ENCODE data around the gene CENPP. TPM values are rescaled to one million over a fixed set of nuclear protein-coding genes. Genes with fewer than 3 reads are reported as not detected.
"Not testable (repeated sequence)": the region's sequence is repeated elsewhere in the genome, so short reads cannot be mapped to it uniquely, and the experiment has no call there.

Gene CENPP
- total RNA-seq, 1 donor from 2014 or later, result 5.7 TPM

DNA sequence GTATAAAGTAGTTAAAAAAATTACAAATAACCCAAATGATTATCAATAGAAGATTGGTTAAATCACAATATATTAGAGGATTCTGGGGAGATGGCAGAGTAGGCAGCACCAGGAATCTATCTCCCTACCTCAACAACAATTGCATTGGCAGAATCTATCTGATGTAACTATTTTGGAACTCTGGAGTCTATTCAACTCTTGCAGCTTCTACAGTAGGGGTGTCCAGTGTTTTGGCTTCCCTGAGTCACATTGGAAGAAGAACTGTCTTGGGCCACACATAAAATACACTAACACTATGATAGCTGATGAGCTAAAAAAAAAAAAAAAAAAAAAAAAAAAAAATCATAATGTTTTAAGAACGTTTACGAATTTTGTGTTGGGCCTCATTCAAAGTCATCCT lies 239.2 kb downstream of the CENPP start:
- FAIRE-seq, result no peak
- no peak for DNase-seq (ENCODE audit: low spot score in 2 of 2)

DNA sequence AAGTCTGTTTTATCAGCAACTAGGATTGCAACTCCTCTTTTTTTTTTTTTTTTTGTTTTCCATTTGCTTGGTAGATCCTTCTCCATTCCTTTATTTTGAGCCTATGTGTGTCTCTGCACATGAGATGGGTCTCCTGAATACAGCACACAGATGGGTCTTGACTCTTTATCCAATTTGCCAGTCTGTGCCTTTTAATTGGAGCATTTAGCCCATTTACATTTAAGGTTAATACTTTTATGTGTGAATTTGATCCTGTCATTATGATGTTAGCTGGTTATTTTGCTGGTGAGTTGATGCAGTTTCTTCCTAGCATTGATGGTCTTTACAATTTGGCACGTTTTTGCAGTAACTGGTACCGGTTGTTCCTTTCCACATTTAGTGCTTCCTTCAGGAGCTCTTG lies 246.1 kb downstream of the CENPP start:
- FAIRE-seq; DNase-seq (ENCODE audit: low spot score in 2 of 2): not testable (repeated sequence)

DNA sequence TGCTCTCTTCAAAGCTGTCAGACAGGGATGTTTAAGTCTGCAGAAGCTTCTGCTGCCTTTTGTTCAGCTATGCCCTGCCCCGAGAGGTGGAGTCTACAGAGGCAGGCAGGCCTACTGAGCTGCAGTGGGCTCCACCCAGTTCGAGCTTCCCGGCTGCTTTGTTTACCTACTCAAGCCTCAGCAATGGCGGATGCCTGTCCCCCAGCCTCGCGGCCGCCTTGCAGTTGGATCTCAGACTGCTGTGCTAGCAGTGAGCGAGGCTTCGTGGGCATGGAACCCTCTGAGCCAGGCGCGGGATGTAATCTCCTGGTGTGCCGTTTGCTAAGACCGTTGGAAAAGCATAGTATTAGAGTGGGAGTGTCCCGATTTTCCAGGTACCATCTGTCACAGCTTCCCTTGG lies 247.9 kb downstream of the CENPP start:
- not testable (repeated sequence) for DNase-seq (ENCODE audit: low spot score in 2 of 2); FAIRE-seq

GRCh38 chr9:92576175-92576574 lies 250.4 kb downstream of the CENPP start:
- no peak for FAIRE-seq
- DNase-seq (ENCODE audit: low spot score in 2 of 2), result no peak

DNA sequence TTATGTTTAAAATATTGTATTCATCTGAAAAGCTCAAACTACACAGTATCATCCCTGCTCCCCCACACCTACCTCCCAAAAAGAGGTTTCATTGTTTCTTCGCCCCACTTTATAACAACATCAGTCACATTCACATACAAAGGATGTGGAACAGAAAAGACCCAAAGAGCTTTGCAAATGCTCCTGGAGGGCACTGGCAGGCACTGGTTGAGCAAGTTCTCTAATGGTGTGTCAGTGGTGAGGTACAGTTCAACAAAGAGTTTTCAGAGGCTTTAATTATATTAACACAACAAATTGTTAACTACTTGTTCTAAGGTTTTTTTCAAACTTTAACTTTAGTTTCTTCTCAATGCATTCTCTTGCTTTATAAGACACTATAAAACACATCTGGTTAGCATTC lies 264.2 kb downstream of the CENPP start:
- FAIRE-seq (no peak), DNase-seq (ENCODE audit: low spot score in 2 of 2) (no peak)

GRCh38 chr9:92590377-92590776 lies 264.6 kb downstream of the CENPP start:
- DNase-seq (ENCODE audit: low spot score in 2 of 2) (no peak), FAIRE-seq (no peak)

- FAIRE-seq (no peak), DNase-seq (ENCODE audit: low spot score in 2 of 2) (no peak)
Measured at GRCh38 chr9:92592537-92592936, 266.8 kb downstream of the CENPP start.

DNA sequence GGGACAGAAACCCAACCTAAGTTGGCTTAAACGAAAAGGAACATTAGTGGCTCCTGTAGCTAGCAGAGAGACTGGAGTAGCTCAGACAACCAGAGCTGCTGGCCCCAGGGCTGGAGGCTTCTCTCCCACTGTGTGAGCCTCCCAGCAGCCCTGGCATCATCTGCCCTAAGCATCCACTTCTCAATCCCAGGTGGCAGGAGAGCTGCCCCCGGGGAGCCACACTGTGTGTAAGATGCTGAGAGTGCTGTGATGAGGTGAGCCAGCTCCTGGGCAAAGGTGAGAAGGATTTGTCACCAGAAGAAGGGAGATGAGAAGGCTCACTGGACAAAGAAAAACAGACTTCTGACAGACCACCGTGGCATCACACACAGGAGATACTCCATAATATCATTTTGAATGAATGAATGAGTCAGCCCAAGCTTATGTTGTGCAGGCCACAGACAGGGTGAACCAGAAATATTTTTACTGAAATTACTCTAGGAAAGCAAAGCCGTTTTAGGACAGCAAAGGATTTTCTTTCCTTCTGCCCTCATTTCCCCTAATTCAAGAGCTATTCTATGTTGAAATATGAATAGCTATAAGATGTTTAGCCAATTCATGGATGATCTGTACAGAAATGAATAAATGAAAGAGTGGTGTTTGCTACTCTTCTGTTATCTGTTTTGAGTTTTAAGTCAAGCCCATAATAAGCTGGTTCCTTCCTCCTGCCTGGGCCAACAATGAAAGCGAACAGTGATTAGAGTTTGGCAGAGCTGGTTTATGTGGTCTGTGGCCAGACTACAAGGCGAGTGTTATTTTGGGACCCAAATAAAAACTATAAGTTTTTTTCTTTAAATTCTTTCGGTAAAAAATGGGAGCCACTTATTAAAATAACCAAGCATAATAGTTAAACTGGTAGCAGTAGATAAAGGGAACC lies 267.5 kb downstream of the CENPP start:
- DNase-seq (ENCODE audit: low spot score in 2 of 2), result no peak
- no peak for FAIRE-seq

DNA sequence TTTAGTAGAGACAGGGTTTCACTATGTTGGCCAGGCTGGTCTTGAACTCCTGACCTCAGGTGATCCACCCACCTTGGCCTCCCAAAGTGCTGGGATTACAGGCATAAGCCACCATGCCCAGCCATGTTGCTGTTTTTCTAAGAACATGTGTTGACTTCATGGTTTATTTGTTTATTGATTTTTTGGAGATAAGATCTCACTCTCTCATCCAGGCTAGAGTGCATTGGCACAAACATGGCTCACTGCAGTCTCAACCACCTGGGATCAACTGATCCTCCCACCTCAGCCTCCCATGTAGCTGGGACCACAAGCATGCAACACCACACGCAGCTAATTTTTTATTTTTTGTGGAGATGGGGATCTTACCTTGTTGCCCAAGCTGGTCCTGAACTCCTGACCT lies 269.3 kb downstream of the CENPP start:
- FAIRE-seq; DNase-seq (ENCODE audit: low spot score in 2 of 2): not testable (repeated sequence)

GRCh38 chr9:92595930-92596329 lies 270.2 kb downstream of the CENPP start:
- no peak for FAIRE-seq
- DNase-seq (ENCODE audit: low spot score in 2 of 2), result no peak

GRCh38 chr9:92598382-92598781 lies 272.6 kb downstream of the CENPP start:
- DNase-seq (ENCODE audit: low spot score in 2 of 2), result no peak

GRCh38 chr9:92599938-92600461 lies 274.2 kb downstream of the CENPP start:
- DNase-seq (ENCODE audit: low spot score in 2 of 2) (no peak), FAIRE-seq (no peak)

More at GRCh38 chr9:92598382-92598781, 272.6 kb downstream of the CENPP start:
- no peak for FAIRE-seq

GRCh38 chr9:92600462-92601261 lies 274.9 kb downstream of the CENPP start:
- no peak for DNase-seq (ENCODE audit: low spot score in 2 of 2)
- FAIRE-seq, result no peak

GRCh38 chr9:92601451-92601850 lies 275.7 kb downstream of the CENPP start:
- DNase-seq (ENCODE audit: low spot score in 2 of 2) (no peak), FAIRE-seq (no peak)

GRCh38 chr9:92602413-92602812 lies 276.7 kb downstream of the CENPP start:
- FAIRE-seq (no peak), DNase-seq (ENCODE audit: low spot score in 2 of 2) (no peak)

GRCh38 chr9:92603100-92603499 lies 277.3 kb downstream of the CENPP start:
- DNase-seq (ENCODE audit: low spot score in 2 of 2), result no peak
- no peak for FAIRE-seq

DNA sequence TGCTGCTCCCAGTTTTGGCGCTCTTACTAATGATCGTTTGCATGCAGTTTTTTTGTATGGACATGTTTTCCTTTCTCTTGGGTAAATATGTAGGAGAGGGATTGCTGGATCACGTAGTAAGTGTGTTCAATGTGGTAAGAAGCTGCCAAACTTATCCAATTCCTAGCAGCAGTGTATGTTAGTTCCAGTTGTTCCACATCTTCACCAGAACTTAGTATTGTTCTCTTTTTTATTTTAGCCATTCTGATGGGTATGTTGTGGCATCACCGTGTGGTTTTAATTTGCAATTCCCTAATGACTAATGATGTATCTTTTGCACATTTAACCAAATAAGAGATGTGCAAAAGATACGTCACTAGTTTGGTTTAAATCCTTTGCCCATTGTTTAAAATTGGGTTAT lies 278.2 kb downstream of the CENPP start:
- DNase-seq (ENCODE audit: low spot score in 2 of 2) (no peak), FAIRE-seq (no peak)

DNA sequence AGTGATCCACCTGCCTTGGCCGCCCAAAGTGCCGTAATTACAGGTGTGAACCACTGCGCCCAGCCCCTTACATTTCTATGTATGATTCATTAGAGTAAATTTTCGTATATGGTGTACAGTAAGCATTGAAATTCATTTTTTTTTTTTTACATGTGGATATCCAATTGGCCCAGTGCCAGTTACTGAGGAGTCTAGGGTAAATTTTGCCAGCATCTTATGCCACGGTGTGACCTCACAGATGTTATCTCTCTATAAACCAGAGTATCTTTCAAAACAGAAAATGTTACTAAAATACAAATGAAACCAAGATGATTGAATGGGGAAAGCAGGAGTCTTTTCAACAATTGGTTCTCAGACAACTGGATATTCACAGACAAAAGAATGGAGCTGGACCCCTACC lies 279.5 kb downstream of the CENPP start:
- FAIRE-seq (no peak), DNase-seq (ENCODE audit: low spot score in 2 of 2) (no peak)

GRCh38 chr9:92607088-92607487 lies 281.3 kb downstream of the CENPP start:
- no peak for FAIRE-seq

GRCh38 chr9:92607773-92608172 lies 282.0 kb downstream of the CENPP start:
- FAIRE-seq (no peak), DNase-seq (ENCODE audit: low spot score in 2 of 2) (no peak)

More at GRCh38 chr9:92607088-92607487, 281.3 kb downstream of the CENPP start:
- no peak for DNase-seq (ENCODE audit: low spot score in 2 of 2)

DNA sequence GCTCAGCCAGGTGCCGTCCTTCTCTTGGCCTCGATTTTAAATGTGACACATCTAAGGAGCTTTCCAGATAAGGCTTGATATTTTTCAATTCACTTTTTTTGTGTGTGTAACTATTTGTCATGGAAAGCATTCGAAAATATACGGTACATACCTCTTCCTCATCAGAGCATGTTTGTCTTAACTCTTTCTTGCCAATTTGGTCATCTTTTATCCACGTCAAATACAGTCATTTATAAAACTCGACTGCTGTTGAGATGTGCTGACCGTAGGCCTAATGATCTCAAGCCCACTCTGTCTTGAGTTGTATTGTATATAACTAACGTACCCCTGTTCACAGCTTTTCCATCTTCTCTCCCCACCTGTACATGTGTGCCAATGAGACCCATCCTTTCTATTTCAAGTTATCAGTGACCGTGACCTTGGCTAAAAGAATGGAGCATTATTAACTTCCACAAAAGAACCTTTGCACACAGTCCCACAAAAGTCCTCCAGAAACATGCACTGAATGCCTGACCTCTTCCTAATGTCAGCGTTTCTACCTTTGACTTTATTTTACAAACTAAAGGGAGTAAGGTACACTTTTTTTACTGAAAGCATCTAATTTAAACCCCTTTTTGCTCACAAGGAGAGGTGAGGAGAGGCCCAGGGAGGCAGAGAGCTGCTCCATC lies 282.6 kb downstream of the CENPP start:
- FAIRE-seq, result no peak
- no peak for DNase-seq (ENCODE audit: low spot score in 2 of 2)
